Ishikawa (cell line): Measurements from ENCODE around the gene CLEC11A.

Experiments used
- CEBPB ChIP-seq: IDR thresholded peaks from 2 replicates; pipeline ENCODE4 v1.6.1; 2012
- CREB1 ChIP-seq: IDR thresholded peaks from 2 replicates; pipeline ENCODE4 v1.6.1; 2012; ENCODE audit warnings: low read depth
- EGR1 ChIP-seq: IDR thresholded peaks from 2 replicates; pipeline ENCODE4 v1.6.1; 2012
- EP300 ChIP-seq: IDR thresholded peaks from 2 replicates; pipeline ENCODE4 v1.6.1; 2012; ENCODE audit warnings: borderline replicate concordance
- FOXM1 ChIP-seq: IDR thresholded peaks from 2 replicates; pipeline ENCODE4 v1.6.1; 2012; ENCODE audit warnings: low read depth, borderline replicate concordance
- MAX ChIP-seq: IDR thresholded peaks from 2 replicates; pipeline ENCODE4 v1.6.1; 2012
- NFIC ChIP-seq: IDR thresholded peaks from 2 replicates; pipeline ENCODE4 v1.6.1; 2012
- RAD21 ChIP-seq: IDR thresholded peaks from 2 replicates; pipeline ENCODE4 v1.6.1; 2012; ENCODE audit warnings: low read depth
- REST ChIP-seq: IDR thresholded peaks from 2 replicates; pipeline ENCODE4 v1.6.1; 2012; ENCODE audit warnings: low read depth, mild to moderate bottlenecking
- TAF1 ChIP-seq: IDR thresholded peaks from 2 replicates; pipeline ENCODE4 v1.6.1; 2012; ENCODE audit warnings: low read depth, mild to moderate bottlenecking
- TCF12 ChIP-seq: IDR thresholded peaks from 2 replicates; pipeline ENCODE4 v1.6.1; 2012; ENCODE audit warnings: low read depth
- TEAD4 ChIP-seq: IDR thresholded peaks from 2 replicates; pipeline ENCODE4 v1.6.1; 2012
- USF1 ChIP-seq: IDR thresholded peaks from 2 replicates; pipeline ENCODE4 v1.6.1; 2012
- YY1 ChIP-seq: IDR thresholded peaks from 2 replicates; pipeline ENCODE4 v1.6.1; 2012; ENCODE audit warnings: low read depth
- ZBTB7A ChIP-seq: IDR thresholded peaks from 2 replicates; pipeline ENCODE4 v1.6.1; 2012; ENCODE audit warnings: low read depth

CLEC11A gene

GRCh38 chr19:50735869-50736268, 12.7 kb downstream of the CLEC11A start:
- TF ChIP-seq TCF12 (no peak), MAX (no peak), ZBTB7A (no peak), EGR1 (no peak), USF1 (no peak), YY1 (no peak), REST (no peak), TAF1 (no peak), RAD21 (no peak), CREB1 (no peak), NFIC (no peak), EP300 (no peak), TEAD4 (no peak), CEBPB (no peak), FOXM1 (no peak)

GRCh38 chr19:50736338-50736737, 13.2 kb downstream of the CLEC11A start:
- no peak for TF ChIP-seq NFIC
- no peak for TF ChIP-seq RAD21
- no peak for TF ChIP-seq EGR1
- TF ChIP-seq YY1: no peak
- TF ChIP-seq TCF12: no peak
- TF ChIP-seq TEAD4: no peak
- no peak for TF ChIP-seq CREB1
- TF ChIP-seq CEBPB: no peak
- TF ChIP-seq USF1: no peak
- no peak for TF ChIP-seq EP300
- no peak for TF ChIP-seq FOXM1
- TF ChIP-seq TAF1: no peak
- TF ChIP-seq ZBTB7A: no peak
- TF ChIP-seq MAX: no peak
- TF ChIP-seq REST: no peak

- TF ChIP-seq TCF12: no peak
- no peak for TF ChIP-seq ZBTB7A
- TF ChIP-seq EP300: no peak
- no peak for TF ChIP-seq MAX
- TF ChIP-seq YY1: no peak
- TF ChIP-seq EGR1: no peak
- TF ChIP-seq TEAD4: no peak
- no peak for TF ChIP-seq USF1
- no peak for TF ChIP-seq TAF1
- TF ChIP-seq CREB1: no peak
- no peak for TF ChIP-seq FOXM1
These were observed 16.2 kb downstream of the CLEC11A start for GRCh38 chr19:50739132-50739913.

- TF ChIP-seq EP300 (no peak), TEAD4 (no peak), TAF1 (no peak), EGR1 (no peak), USF1 (no peak), TCF12 (no peak), REST (no peak), ZBTB7A (no peak), CREB1 (no peak), YY1 (no peak), MAX (no peak), RAD21 (no peak), NFIC (no peak), CEBPB (no peak)
These were observed 16.8 kb downstream of the CLEC11A start for GRCh38 chr19:50739914-50740426.
